WTC11 (cell line): ENCODE measurements around the gene TAMALIN. TPM values are rescaled to one million over a fixed set of nuclear protein-coding genes. Genes with fewer than 3 reads are reported as not detected.

Source experiments
- ATAC-seq: fragments of 200-7000 bp; cut with Tn5 transposase; 2 replicates; pipeline ENCODE4 v1.10.0; 2021; ENCODE audit warnings: mild to moderate bottlenecking, moderate library complexity
- CTCF ChIA-PET: fragments of 300-600 bp; sonication (Branson Sonifier 250); formaldehyde crosslinking; loops from one replicate; lab custom pipeline; 2021; ENCODE audit warnings: antibody characterized with exemption; lab: Charles Lee
- POLR2A ChIA-PET: fragments of 350-600 bp; sonication (Branson Sonifier 250); formaldehyde crosslinking; loops from one replicate; lab custom pipeline; 2021; ENCODE audit warnings: antibody characterized with exemption; lab: Charles Lee
- DNase-seq: peaks from one replicate; pipeline ENCODE4 v3.0.0; 2021; ENCODE audit warnings: low spot score
- H3K27ac Mint-ChIP-seq: 2 replicates; pipeline ENCODE4 v1.8.0; 2021; ENCODE audit warnings: mixed read lengths
- H3K27me3 Mint-ChIP-seq: 2 replicates; pipeline ENCODE4 v1.8.0; 2021; ENCODE audit warnings: low read depth, mild to moderate bottlenecking, moderate library complexity, mixed read lengths
- H3K36me3 Mint-ChIP-seq: 2 replicates; pipeline ENCODE4 v1.8.0; 2021; ENCODE audit warnings: mixed read lengths
- H3K4me1 Mint-ChIP-seq: 2 replicates; pipeline ENCODE4 v1.8.0; 2022; ENCODE audit warnings: mixed read lengths
- H3K4me3 Mint-ChIP-seq: 2 replicates; pipeline ENCODE4 v1.8.0; 2021; ENCODE audit warnings: mild to moderate bottlenecking, moderate library complexity, mixed read lengths
- H3K9me3 Mint-ChIP-seq: 2 replicates; pipeline ENCODE4 v1.8.0; 2021; ENCODE audit warnings: mixed read lengths
- ETV6 ChIP-seq: sonication (generic); formaldehyde crosslinking; IDR thresholded peaks from 2 replicates; pipeline ENCODE4 v1.8.1; 2022; ENCODE audit warnings: mild to moderate bottlenecking, missing genetic modification reagents
- JAZF1 ChIP-seq: fragments of 250-450 bp; sonication (Bioruptor Pico); IDR thresholded peaks from 2 replicates; pipeline ENCODE4 v1.9.0; 2021; ENCODE audit warnings: moderate library complexity, mild to moderate bottlenecking, inconsistent platforms
- NR3C1 ChIP-seq: sonication (generic); formaldehyde crosslinking; conservative IDR thresholded peaks from 2 replicates; pipeline ENCODE4 v1.8.1; 2023; ENCODE audit warnings: low read depth, mild to moderate bottlenecking, missing genetic modification reagents
- PRRX2 ChIP-seq: fragments of 250-450 bp; sonication (Bioruptor Pico); IDR thresholded peaks from 2 replicates; pipeline ENCODE4 v1.8.0; 2021; ENCODE audit warnings: mild to moderate bottlenecking
- RELA ChIP-seq: sonication (generic); formaldehyde crosslinking; IDR thresholded peaks from 2 replicates; pipeline ENCODE4 v1.8.1; 2022; ENCODE audit warnings: missing genetic modification reagents, mild to moderate bottlenecking, borderline replicate concordance
- SP1 ChIP-seq: sonication (generic); formaldehyde crosslinking; conservative IDR thresholded peaks from 2 replicates; pipeline ENCODE4 v1.8.1; 2022; ENCODE audit warnings: missing genetic modification reagents
- TEAD4 ChIP-seq: sonication (generic); formaldehyde crosslinking; IDR thresholded peaks from 2 replicates; pipeline ENCODE4 v1.8.0; 2022; ENCODE audit warnings: mild to moderate bottlenecking, missing genetic modification reagents
- TP53 ChIP-seq: sonication (generic); formaldehyde crosslinking; IDR thresholded peaks from 2 replicates; pipeline ENCODE4 v1.8.1; 2023; ENCODE audit warnings: mild to moderate bottlenecking, missing genetic modification reagents
- ZBTB21 ChIP-seq: sonication (generic); formaldehyde crosslinking; IDR thresholded peaks from 2 replicates; pipeline ENCODE4 v1.8.1; 2023; ENCODE audit warnings: mild to moderate bottlenecking, missing genetic modification reagents, borderline replicate concordance
- ZNF263 ChIP-seq: sonication (generic); formaldehyde crosslinking; IDR thresholded peaks from 2 replicates; pipeline ENCODE4 v1.8.1; 2022; ENCODE audit warnings: low read depth, mild to moderate bottlenecking, moderate library complexity, missing genetic modification reagents
- ZNF416 ChIP-seq: fragments of 250-450 bp; sonication (Bioruptor Pico); IDR thresholded peaks from 2 replicates; pipeline ENCODE4 v1.9.0; 2021; ENCODE audit warnings: mild to moderate bottlenecking, inconsistent platforms
- ZNF423 ChIP-seq: fragments of 250-450 bp; sonication (Bioruptor Pico); IDR thresholded peaks from 2 replicates; pipeline ENCODE4 v2.1.2; 2022; ENCODE audit warnings: mild to moderate bottlenecking, moderate library complexity
- total RNA-seq: library from RNA; stranded (reverse); gene quantifications from 3 replicates; pipeline ENCODE4 v1.2.3, GENCODE V29; 2021
- TF ChIP-seq, protein P1 (sequence below): sonication (generic); formaldehyde crosslinking; IDR thresholded peaks from 2 replicates; pipeline ENCODE4 v1.8.1; 2023; ENCODE audit warnings: mild to moderate bottlenecking, missing genetic modification reagents, borderline replicate concordance
- TF ChIP-seq, protein P2 (sequence below): sonication (generic); formaldehyde crosslinking; IDR thresholded peaks from 2 replicates; pipeline ENCODE4 v1.8.0; 2023; ENCODE audit warnings: mild to moderate bottlenecking, missing genetic modification reagents
- TF ChIP-seq, protein P3 (sequence below): sonication (generic); formaldehyde crosslinking; IDR thresholded peaks from 2 replicates; pipeline ENCODE4 v1.8.0; 2022; ENCODE audit warnings: mild to moderate bottlenecking, missing genetic modification reagents
- TF ChIP-seq, protein P4 (sequence below): sonication (generic); formaldehyde crosslinking; IDR thresholded peaks from 2 replicates; pipeline ENCODE4 v1.8.0; 2022; ENCODE audit warnings: mild to moderate bottlenecking, missing genetic modification reagents
- TF ChIP-seq, protein P5 (sequence below): fragments of 200-600 bp; IDR thresholded peaks from 2 replicates; pipeline ENCODE4 v1.8.0; 2022; ENCODE audit warnings: antibody characterized with exemption
- TF ChIP-seq, protein P6 (sequence below): sonication (generic); formaldehyde crosslinking; IDR thresholded peaks from 2 replicates; pipeline ENCODE4 v1.8.0; 2022; ENCODE audit warnings: missing genetic modification reagents

TAMALIN gene
- total RNA-seq, 1 experiment from 2014 or later = 6.1 TPM

DNA sequence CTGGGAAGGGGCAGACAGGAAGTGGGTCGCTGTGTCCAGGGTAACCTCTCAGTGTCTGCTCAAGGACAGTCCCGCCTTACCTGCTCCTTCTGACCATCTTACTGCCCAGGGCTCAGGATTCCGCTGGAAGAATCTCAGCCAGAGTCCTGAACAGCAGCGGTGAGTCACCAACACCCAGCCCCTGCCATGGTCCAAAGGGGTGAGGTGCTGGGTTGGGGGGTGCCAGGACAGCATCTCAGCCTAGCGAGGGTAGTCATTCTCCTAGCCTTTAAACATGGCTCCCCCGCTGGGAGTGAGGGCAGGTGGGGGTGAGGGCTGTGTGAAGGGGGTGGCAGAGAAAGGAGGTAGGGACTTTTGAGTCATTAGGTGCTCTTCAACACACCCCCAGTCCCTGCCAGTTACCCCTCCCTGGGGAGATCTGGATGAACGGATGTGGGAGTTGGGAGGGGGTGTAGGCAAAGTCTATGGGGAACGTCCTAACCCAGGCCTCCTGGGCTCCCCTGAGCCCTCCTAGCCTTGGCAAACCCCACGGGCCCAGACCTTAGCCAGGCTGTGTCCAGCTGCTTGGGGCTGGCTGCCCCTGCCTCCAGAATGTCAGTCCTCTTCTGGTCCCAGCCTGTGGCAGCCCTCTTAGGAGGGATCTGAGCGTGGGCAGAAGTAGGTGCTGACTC lies 2.5 kb downstream of the TAMALIN start (continued):
- no peak for TF ChIP-seq JAZF1 (CRISPR knock-in tag)
- TF ChIP-seq RELA (CRISPR knock-in tag) = no peak
- no peak for TF ChIP-seq ZNF423 (CRISPR knock-in tag)

DNA sequence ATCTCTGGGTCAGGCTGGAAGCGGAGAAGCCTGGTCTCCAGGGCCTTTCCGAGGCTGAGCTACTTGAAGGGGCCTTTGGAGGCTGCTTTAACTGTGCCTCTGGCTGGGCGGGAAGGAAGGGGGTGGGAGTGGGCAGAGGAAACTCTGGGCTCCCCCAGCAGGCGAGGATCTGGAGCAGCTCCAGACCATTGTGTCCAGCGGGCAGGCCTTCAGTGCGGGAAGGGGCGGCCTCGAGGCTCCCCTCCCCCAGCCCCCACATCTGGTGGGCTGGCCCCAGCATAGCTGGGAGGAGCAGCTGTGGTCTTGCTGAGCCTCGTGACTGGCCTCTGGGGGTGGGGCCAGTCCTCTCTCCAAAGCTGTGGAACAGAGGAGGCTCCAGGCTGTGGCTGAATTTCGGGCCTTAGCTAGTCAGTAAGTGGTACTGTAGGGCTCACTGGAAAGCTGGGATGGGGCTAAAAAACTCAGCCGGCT lies 3.4 kb downstream of the TAMALIN start:
- peaks cover 68% of the 10 kb centered on the region for H3K27me3 Mint-ChIP-seq
- DNase-seq (peak; percentile 81), ATAC-seq (peak; percentile 75)
- no peaks in the 10 kb centered on the region for H3K9me3 Mint-ChIP-seq
- CTCF ChIA-PET = interaction anchor here (0.8 to 38.0 kb wide), 20 partner anchors 13 to 161 kb away, joined by 3 to 1431 read pairs (median 5); partner anchors contain the start of genes ATG101, FIGNL2 and NR4A1
- H3K4me3 Mint-ChIP-seq = no peak overlapping the region
- H3K36me3 Mint-ChIP-seq = peaks cover 5% of the 10 kb centered on the region; the same call in 1 of the 2 replicates
- peaks cover 41% of the 10 kb centered on the region for H3K4me1 Mint-ChIP-seq
- H3K27ac Mint-ChIP-seq = 0 out of 2 replicates have a peak overlapping the region, but pooled peaks have one; percentile 42
- POLR2A ChIA-PET = interaction anchor here (0.6 to 1.6 kb wide), 6 partner anchors 10 to 1408 kb away, joined by 3 to 8 read pairs (median 4); no protein-coding TSS in a partner anchor
- TF ChIP-seq PRRX2 (no peak), ZNF416 (CRISPR knock-in tag) (no peak), NR3C1 (no peak), SP1 (CRISPR knock-in tag) (peak; percentile 80), ZBTB21 (CRISPR knock-in tag) (no peak), ETV6 (CRISPR knock-in tag) (peak; percentile 79; the same call in 1 of the 2 replicates), ZNF263 (CRISPR knock-in tag) (no peak), TEAD4 (CRISPR knock-in tag) (no peak), TP53 (CRISPR knock-in tag) (no peak)
- TF ChIP-seq, protein P1, sequence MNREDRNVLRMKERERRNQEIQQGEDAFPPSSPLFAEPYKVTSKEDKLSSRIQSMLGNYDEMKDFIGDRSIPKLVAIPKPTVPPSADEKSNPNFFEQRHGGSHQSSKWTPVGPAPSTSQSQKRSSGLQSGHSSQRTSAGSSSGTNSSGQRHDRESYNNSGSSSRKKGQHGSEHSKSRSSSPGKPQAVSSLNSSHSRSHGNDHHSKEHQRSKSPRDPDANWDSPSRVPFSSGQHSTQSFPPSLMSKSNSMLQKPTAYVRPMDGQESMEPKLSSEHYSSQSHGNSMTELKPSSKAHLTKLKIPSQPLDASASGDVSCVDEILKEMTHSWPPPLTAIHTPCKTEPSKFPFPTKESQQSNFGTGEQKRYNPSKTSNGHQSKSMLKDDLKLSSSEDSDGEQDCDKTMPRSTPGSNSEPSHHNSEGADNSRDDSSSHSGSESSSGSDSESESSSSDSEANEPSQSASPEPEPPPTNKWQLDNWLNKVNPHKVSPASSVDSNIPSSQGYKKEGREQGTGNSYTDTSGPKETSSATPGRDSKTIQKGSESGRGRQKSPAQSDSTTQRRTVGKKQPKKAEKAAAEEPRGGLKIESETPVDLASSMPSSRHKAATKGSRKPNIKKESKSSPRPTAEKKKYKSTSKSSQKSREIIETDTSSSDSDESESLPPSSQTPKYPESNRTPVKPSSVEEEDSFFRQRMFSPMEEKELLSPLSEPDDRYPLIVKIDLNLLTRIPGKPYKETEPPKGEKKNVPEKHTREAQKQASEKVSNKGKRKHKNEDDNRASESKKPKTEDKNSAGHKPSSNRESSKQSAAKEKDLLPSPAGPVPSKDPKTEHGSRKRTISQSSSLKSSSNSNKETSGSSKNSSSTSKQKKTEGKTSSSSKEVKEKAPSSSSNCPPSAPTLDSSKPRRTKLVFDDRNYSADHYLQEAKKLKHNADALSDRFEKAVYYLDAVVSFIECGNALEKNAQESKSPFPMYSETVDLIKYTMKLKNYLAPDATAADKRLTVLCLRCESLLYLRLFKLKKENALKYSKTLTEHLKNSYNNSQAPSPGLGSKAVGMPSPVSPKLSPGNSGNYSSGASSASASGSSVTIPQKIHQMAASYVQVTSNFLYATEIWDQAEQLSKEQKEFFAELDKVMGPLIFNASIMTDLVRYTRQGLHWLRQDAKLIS = no peak
- TF ChIP-seq, protein P2, sequence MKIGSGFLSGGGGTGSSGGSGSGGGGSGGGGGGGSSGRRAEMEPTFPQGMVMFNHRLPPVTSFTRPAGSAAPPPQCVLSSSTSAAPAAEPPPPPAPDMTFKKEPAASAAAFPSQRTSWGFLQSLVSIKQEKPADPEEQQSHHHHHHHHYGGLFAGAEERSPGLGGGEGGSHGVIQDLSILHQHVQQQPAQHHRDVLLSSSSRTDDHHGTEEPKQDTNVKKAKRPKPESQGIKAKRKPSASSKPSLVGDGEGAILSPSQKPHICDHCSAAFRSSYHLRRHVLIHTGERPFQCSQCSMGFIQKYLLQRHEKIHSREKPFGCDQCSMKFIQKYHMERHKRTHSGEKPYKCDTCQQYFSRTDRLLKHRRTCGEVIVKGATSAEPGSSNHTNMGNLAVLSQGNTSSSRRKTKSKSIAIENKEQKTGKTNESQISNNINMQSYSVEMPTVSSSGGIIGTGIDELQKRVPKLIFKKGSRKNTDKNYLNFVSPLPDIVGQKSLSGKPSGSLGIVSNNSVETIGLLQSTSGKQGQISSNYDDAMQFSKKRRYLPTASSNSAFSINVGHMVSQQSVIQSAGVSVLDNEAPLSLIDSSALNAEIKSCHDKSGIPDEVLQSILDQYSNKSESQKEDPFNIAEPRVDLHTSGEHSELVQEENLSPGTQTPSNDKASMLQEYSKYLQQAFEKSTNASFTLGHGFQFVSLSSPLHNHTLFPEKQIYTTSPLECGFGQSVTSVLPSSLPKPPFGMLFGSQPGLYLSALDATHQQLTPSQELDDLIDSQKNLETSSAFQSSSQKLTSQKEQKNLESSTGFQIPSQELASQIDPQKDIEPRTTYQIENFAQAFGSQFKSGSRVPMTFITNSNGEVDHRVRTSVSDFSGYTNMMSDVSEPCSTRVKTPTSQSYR (CRISPR knock-in tag) = peak; percentile 89
- TF ChIP-seq, protein P3, sequence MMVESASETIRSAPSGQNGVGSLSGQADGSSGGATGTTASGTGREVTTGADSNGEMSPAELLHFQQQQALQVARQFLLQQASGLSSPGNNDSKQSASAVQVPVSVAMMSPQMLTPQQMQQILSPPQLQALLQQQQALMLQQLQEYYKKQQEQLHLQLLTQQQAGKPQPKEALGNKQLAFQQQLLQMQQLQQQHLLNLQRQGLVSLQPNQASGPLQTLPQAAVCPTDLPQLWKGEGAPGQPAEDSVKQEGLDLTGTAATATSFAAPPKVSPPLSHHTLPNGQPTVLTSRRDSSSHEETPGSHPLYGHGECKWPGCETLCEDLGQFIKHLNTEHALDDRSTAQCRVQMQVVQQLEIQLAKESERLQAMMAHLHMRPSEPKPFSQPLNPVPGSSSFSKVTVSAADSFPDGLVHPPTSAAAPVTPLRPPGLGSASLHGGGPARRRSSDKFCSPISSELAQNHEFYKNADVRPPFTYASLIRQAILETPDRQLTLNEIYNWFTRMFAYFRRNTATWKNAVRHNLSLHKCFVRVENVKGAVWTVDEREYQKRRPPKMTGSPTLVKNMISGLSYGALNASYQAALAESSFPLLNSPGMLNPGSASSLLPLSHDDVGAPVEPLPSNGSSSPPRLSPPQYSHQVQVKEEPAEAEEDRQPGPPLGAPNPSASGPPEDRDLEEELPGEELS (CRISPR knock-in tag) = 0 out of 2 replicates have a peak, but pooled peaks have one; percentile 39
- TF ChIP-seq, protein P4, sequence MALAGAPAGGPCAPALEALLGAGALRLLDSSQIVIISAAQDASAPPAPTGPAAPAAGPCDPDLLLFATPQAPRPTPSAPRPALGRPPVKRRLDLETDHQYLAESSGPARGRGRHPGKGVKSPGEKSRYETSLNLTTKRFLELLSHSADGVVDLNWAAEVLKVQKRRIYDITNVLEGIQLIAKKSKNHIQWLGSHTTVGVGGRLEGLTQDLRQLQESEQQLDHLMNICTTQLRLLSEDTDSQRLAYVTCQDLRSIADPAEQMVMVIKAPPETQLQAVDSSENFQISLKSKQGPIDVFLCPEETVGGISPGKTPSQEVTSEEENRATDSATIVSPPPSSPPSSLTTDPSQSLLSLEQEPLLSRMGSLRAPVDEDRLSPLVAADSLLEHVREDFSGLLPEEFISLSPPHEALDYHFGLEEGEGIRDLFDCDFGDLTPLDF (CRISPR knock-in tag) = no peak
- TF ChIP-seq, protein P5, sequence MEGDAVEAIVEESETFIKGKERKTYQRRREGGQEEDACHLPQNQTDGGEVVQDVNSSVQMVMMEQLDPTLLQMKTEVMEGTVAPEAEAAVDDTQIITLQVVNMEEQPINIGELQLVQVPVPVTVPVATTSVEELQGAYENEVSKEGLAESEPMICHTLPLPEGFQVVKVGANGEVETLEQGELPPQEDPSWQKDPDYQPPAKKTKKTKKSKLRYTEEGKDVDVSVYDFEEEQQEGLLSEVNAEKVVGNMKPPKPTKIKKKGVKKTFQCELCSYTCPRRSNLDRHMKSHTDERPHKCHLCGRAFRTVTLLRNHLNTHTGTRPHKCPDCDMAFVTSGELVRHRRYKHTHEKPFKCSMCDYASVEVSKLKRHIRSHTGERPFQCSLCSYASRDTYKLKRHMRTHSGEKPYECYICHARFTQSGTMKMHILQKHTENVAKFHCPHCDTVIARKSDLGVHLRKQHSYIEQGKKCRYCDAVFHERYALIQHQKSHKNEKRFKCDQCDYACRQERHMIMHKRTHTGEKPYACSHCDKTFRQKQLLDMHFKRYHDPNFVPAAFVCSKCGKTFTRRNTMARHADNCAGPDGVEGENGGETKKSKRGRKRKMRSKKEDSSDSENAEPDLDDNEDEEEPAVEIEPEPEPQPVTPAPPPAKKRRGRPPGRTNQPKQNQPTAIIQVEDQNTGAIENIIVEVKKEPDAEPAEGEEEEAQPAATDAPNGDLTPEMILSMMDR = no peak
- TF ChIP-seq, protein P6, sequence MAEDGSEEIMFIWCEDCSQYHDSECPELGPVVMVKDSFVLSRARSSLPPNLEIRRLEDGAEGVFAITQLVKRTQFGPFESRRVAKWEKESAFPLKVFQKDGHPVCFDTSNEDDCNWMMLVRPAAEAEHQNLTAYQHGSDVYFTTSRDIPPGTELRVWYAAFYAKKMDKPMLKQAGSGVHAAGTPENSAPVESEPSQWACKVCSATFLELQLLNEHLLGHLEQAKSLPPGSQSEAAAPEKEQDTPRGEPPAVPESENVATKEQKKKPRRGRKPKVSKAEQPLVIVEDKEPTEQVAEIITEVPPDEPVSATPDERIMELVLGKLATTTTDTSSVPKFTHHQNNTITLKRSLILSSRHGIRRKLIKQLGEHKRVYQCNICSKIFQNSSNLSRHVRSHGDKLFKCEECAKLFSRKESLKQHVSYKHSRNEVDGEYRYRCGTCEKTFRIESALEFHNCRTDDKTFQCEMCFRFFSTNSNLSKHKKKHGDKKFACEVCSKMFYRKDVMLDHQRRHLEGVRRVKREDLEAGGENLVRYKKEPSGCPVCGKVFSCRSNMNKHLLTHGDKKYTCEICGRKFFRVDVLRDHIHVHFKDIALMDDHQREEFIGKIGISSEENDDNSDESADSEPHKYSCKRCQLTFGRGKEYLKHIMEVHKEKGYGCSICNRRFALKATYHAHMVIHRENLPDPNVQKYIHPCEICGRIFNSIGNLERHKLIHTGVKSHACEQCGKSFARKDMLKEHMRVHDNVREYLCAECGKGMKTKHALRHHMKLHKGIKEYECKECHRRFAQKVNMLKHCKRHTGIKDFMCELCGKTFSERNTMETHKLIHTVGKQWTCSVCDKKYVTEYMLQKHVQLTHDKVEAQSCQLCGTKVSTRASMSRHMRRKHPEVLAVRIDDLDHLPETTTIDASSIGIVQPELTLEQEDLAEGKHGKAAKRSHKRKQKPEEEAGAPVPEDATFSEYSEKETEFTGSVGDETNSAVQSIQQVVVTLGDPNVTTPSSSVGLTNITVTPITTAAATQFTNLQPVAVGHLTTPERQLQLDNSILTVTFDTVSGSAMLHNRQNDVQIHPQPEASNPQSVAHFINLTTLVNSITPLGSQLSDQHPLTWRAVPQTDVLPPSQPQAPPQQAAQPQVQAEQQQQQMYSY = peak; percentile 52; the same call in 1 of the 2 replicates
